ENCODE measurements around the gene CHRNA4. TPM values are rescaled to one million over a fixed set of nuclear protein-coding genes. Genes with fewer than 3 reads are reported as not detected.
A peak's percentile ranks its signal among the peaks of the same experiment; 100 is the strongest.

CHRNA4 gene
- total and polyA plus RNA-seq, 2 of the 13 experiments (the other 11 are each of a cell fraction or from before 2014, with no cell fraction given): not detected

DNA sequence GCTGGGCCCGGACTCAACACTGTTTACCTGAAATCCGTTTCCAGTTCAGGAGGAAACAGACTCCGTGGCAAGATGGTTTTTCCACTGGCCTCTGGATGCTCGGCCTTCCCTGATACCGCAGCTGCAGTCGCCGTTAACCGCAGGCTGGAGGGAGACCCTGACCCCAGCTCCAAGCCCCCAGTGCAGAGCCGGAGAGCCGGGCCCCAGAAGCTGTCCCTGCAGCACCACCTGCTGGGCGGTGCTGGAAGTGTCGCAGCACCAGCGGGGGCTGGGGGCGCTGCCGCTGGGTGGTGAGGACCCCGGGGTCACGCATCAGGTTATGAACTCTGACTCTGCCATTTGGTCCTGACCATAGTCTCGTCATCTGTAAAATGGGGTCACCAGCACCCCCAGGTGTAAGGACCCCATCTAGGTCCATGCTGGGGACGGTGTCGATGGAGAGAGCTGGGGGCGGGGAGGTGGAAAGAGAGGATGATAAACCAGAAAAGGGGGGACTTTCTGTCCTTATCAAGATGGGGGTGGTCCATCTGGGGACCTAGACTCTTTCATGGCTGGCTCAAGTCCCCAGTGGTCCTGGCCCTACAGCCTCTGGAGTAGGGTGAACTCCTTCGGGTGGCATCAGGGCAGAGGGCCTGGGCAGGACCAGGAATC is 20.8 kb upstream of the CHRNA4 start (continued):
- TF ChIP-seq, protein P1, sequence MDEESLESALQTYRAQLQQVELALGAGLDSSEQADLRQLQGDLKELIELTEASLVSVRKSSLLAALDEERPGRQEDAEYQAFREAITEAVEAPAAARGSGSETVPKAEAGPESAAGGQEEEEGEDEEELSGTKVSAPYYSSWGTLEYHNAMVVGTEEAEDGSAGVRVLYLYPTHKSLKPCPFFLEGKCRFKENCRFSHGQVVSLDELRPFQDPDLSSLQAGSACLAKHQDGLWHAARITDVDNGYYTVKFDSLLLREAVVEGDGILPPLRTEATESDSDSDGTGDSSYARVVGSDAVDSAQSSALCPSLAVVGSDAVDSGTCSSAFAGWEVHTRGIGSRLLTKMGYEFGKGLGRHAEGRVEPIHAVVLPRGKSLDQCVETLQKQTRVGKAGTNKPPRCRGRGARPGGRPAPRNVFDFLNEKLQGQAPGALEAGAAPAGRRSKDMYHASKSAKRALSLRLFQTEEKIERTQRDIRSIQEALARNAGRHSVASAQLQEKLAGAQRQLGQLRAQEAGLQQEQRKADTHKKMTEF (CRISPR knock-in tag; IDR thresholded peaks at IDR 0.05): 0 out of 2 replicates have a peak, but pooled peaks have one; percentile 32
- TF ChIP-seq FIP1L1 (IDR thresholded peaks at IDR 0.05; ENCODE audit: borderline replicate concordance, insufficient read depth, low read depth, low read length): no peak
- no peak for TF ChIP-seq CREBL2 (CRISPR knock-in tag; IDR thresholded peaks at IDR 0.05; ENCODE audit: borderline replicate concordance)
- no peak for TF ChIP-seq ZBTB8A (CRISPR knock-in tag; IDR thresholded peaks at IDR 0.05; ENCODE audit: borderline replicate concordance, low read depth)
- no peak for TF ChIP-seq KAT7 (CRISPR knock-in tag; IDR thresholded peaks at IDR 0.05; ENCODE audit: borderline replicate concordance)
- peak; percentile 45; the same call in 1 of the 2 replicates for TF ChIP-seq SALL1 (CRISPR knock-in tag; IDR thresholded peaks at IDR 0.05)
- TF ChIP-seq ZNF777 (CRISPR knock-in tag; IDR thresholded peaks at IDR 0.05): 0 out of 2 replicates have a peak, but pooled peaks have one; percentile 23
- TF ChIP-seq ZNF24 (IDR thresholded peaks at IDR 0.05): no peak
- TF ChIP-seq ZNF10 (CRISPR knock-in tag; IDR thresholded peaks at IDR 0.05; ENCODE audit: borderline replicate concordance, low read depth): no peak
- TF ChIP-seq EHMT2 (IDR thresholded peaks at IDR 0.05; ENCODE audit: borderline replicate concordance, low read depth, low read length): no peak
- TF ChIP-seq ZNF503 (CRISPR knock-in tag; IDR thresholded peaks at IDR 0.05): no peak; the same call in 1 of the 2 replicates
- 0 out of 2 replicates have a peak, but pooled peaks have one; percentile 34 for TF ChIP-seq ZNF839 (CRISPR knock-in tag; IDR thresholded peaks at IDR 0.05; ENCODE audit: borderline replicate concordance)
- TF ChIP-seq FOXA1 (IDR thresholded peaks at IDR 0.05): no peak
- TF ChIP-seq FOXA1 (CRISPR knock-in tag; IDR thresholded peaks at IDR 0.05): no peak
- TF ChIP-seq AGO2 (optimal IDR thresholded peaks at IDR 0.05; ENCODE audit: low read depth, low read length): no peak
- peak; percentile 45; the same call in 1 of the 2 replicates for TF ChIP-seq SMC3 (IDR thresholded peaks at IDR 0.05; ENCODE audit: low read length)
- TF ChIP-seq ZNF83 (CRISPR knock-in tag; IDR thresholded peaks at IDR 0.05; ENCODE audit: borderline replicate concordance): no peak
- TF ChIP-seq CREM (IDR thresholded peaks at IDR 0.05): no peak
- no peak for TF ChIP-seq CREM (CRISPR knock-in tag; IDR thresholded peaks at IDR 0.05)
- no peak for TF ChIP-seq FOXO1 (CRISPR knock-in tag; IDR thresholded peaks at IDR 0.05)
- TF ChIP-seq XBP1 (CRISPR knock-in tag; IDR thresholded peaks at IDR 0.05): no peak
- peak; percentile 48; the same call in 1 of the 2 replicates for TF ChIP-seq HOXA3 (CRISPR knock-in tag; IDR thresholded peaks at IDR 0.05)
- no peak; the same call in 1 of the 2 replicates for TF ChIP-seq KDM5B (CRISPR knock-in tag; IDR thresholded peaks at IDR 0.05; ENCODE audit: borderline replicate concordance)
- TF ChIP-seq, protein P2, sequence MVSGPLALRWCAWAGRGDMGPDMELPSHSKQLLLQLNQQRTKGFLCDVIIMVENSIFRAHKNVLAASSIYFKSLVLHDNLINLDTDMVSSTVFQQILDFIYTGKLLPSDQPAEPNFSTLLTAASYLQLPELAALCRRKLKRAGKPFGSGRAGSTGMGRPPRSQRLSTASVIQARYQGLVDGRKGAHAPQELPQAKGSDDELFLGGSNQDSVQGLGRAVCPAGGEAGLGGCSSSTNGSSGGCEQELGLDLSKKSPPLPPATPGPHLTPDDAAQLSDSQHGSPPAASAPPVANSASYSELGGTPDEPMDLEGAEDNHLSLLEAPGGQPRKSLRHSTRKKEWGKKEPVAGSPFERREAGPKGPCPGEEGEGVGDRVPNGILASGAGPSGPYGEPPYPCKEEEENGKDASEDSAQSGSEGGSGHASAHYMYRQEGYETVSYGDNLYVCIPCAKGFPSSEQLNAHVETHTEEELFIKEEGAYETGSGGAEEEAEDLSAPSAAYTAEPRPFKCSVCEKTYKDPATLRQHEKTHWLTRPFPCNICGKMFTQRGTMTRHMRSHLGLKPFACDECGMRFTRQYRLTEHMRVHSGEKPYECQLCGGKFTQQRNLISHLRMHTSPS (CRISPR knock-in tag; IDR thresholded peaks at IDR 0.05; ENCODE audit: low read depth): no peak
- 0 out of 2 replicates have a peak, but pooled peaks have one; percentile 38 for TF ChIP-seq ZNF143 (CRISPR knock-in tag; IDR thresholded peaks at IDR 0.05)
- peak; percentile 67; the same call in 1 of the 2 replicates for TF ChIP-seq ZNF232 (CRISPR knock-in tag; IDR thresholded peaks at IDR 0.05; ENCODE audit: borderline replicate concordance)
- TF ChIP-seq EEA1 (CRISPR knock-in tag; IDR thresholded peaks at IDR 0.05; ENCODE audit: borderline replicate concordance): 0 out of 2 replicates have a peak, but pooled peaks have one; percentile 15
